Smooth muscle cell (in vitro differentiated cells): ENCODE data around the gene JDP2. TPM values are rescaled to one million over a fixed set of nuclear protein-coding genes. Genes with fewer than 3 reads are reported as not detected.

Source experiments
- DNase-seq: peaks from one replicate; lab custom pipeline; 2025; ENCODE audit not compliant: unreplicated experiment; lab: John Stamatoyannopoulos, UW
- H2AFZ ChIP-seq: fragments of 200-600 bp; sonication (generic); 2 replicates; pipeline ENCODE4 v1.6.0; 2016; ENCODE audit warnings: antibody characterized with exemption, low read depth, mild to moderate bottlenecking
- H3F3A ChIP-seq: fragments of 200-600 bp; sonication (generic); 2 replicates; pipeline ENCODE4 v1.6.0; 2017; ENCODE audit warnings: antibody characterized with exemption, low read depth
- H3K27ac ChIP-seq: fragments of 200-600 bp; sonication (generic); 2 replicates; pipeline ENCODE4 v1.5.1; 2016; ENCODE audit warnings: low read depth, mild to moderate bottlenecking
- H3K27me3 ChIP-seq: fragments of 200-600 bp; sonication (generic); 2 replicates; pipeline ENCODE4 v1.6.1; 2016; ENCODE audit warnings: low read depth, mild to moderate bottlenecking
- H3K36me3 ChIP-seq: fragments of 200-600 bp; sonication (generic); 2 replicates; pipeline ENCODE4 v1.5.1; 2016; ENCODE audit warnings: low read depth
- H3K4me1 ChIP-seq: fragments of 200-600 bp; sonication (generic); 2 replicates; pipeline ENCODE4 v1.5.1; 2016; ENCODE audit warnings: low read depth
- H3K4me2 ChIP-seq: fragments of 200-600 bp; sonication (generic); 2 replicates; pipeline ENCODE4 v1.6.0; 2016; ENCODE audit warnings: mild to moderate bottlenecking
- H3K4me3 ChIP-seq: fragments of 200-600 bp; sonication (generic); 2 replicates; pipeline ENCODE4 v1.5.1; 2016; ENCODE audit warnings: mild to moderate bottlenecking
- H3K79me2 ChIP-seq: fragments of 200-600 bp; sonication (generic); 2 replicates; pipeline ENCODE4 v1.6.0; 2016; ENCODE audit warnings: low read depth, mild to moderate bottlenecking
- H3K9ac ChIP-seq: fragments of 200-600 bp; sonication (generic); 2 replicates; pipeline ENCODE4 v1.6.0; 2016; ENCODE audit warnings: low read depth
- H3K9me3 ChIP-seq: fragments of 200-600 bp; sonication (generic); replicated peaks from 2 replicates; pipeline ENCODE4 v1.5.1; 2016; ENCODE audit warnings: low read depth
- H4K20me1 ChIP-seq: fragments of 200-600 bp; sonication (generic); 2 replicates; pipeline ENCODE4 v1.6.0; 2016; ENCODE audit warnings: low read depth
- CTCF ChIP-seq: fragments of 200-600 bp; sonication (generic); IDR thresholded peaks from 2 replicates; pipeline ENCODE4 v1.5.1; 2017; ENCODE audit warnings: borderline replicate concordance, mild to moderate bottlenecking, antibody characterized with exemption; ENCODE audit not compliant: insufficient read depth, poor library complexity, severe bottlenecking
- WGBS: methylation state at CpG from one replicate; pipeline ENCODE4 v1.1.7; 2016; ENCODE audit warnings: low lambda C conversion rate; 5-methylcytosine and 5-hydroxymethylcytosine counted together
- polyA plus RNA-seq: library from polyadenylated mRNA; unstranded; fragments of >200 nt; fragmentation: Nextera tagmentation; extraction: Ambion mirVana; gene quantifications from 2 replicates; pipeline ENCODE4 v1.2.1, GENCODE V29; 2016
- total RNA-seq: library from RNA; depleted of rRNA; stranded (reverse); fragments of >200 nt; gene quantifications from 2 replicates; pipeline ENCODE4 v1.2.3, GENCODE V29; 2014

The JDP2 gene
- total and polyA plus RNA-seq, 2 experiments from 2014 or later = 70.3 to 126 TPM

- no peaks in the 10 kb centered on the region for H3K9me3 ChIP-seq
- peaks cover 79% of the 10 kb centered on the region for H4K20me1 ChIP-seq
- TF ChIP-seq CTCF = no peak
- no peaks in the 10 kb centered on the region for H3K27me3 ChIP-seq
- no peak overlapping the region for H3K4me3 ChIP-seq
- peaks cover 14% of the 10 kb centered on the region for H3F3A ChIP-seq
- peaks cover 82% of the 10 kb centered on the region for H3K79me2 ChIP-seq
- no peaks in the 10 kb centered on the region for H3K36me3 ChIP-seq
- 21% methylated on average over 6 of the region's 6 CpGs for WGBS
- H3K4me2 ChIP-seq = peak overlapping the region; percentile 76
- H2AFZ ChIP-seq = no peak overlapping the region
- peak overlapping the region; percentile 46 for H3K9ac ChIP-seq
- peak overlapping the region; percentile 85 for H3K27ac ChIP-seq
- DNase-seq = no peak
- H3K4me1 ChIP-seq = peaks cover 6% of the 10 kb centered on the region
These were observed 6.5 kb downstream of the JDP2 start for GRCh38 chr14:75434138-75434889.

GRCh38 chr14:75434890-75435248, 7.0 kb downstream of the JDP2 start:
- Histone ChIP-seq H3K4me2 (peak overlapping the region; percentile 76), H2AFZ (no peak overlapping the region), H3F3A (peaks cover 14% of the 10 kb centered on the region), H3K4me3 (no peak overlapping the region), H4K20me1 (peaks cover 79% of the 10 kb centered on the region), H3K36me3 (no peaks in the 10 kb centered on the region), H3K9ac (peak overlapping the region; percentile 8), H3K27me3 (no peaks in the 10 kb centered on the region), H3K27ac (peak overlapping the region; percentile 85), H3K4me1 (peaks cover under 1% of the 10 kb centered on the region), H3K9me3 (no peaks in the 10 kb centered on the region), H3K79me2 (peaks cover 82% of the 10 kb centered on the region)
- 70% methylated on average over 9 of the region's 9 CpGs for WGBS
- no peak for TF ChIP-seq CTCF
- DNase-seq = no peak

DNA sequence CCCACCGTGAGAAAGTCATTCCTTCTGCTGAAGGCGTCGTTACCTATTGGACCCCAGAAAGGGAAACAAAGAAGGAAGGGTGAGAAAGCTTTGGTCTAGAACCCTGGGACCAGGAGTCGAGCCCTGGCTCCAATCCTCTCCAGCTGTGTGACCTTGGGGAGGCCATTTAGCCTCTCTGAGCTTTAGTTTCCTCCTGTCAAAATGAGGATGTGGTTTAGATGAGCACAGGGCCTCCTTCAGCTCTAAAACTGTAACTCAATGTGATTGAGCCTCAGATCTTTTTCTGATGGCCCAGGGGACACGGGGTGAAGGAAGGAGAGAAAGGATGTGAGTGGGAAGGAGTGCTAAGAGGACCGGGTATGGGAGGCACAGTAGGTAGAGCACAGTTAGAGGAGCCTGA, 7.7 kb downstream of the JDP2 start:
- Histone ChIP-seq H3K79me2 (peaks cover 82% of the 10 kb centered on the region), H3K36me3 (peaks cover 6% of the 10 kb centered on the region), H3K9me3 (no peaks in the 10 kb centered on the region), H3K27me3 (no peaks in the 10 kb centered on the region), H3K27ac (peak overlapping the region; percentile 85), H2AFZ (no peak overlapping the region), H3K9ac (peak overlapping the region; percentile 8), H3K4me1 (no peaks in the 10 kb centered on the region), H4K20me1 (peaks cover 79% of the 10 kb centered on the region), H3K4me3 (no peak overlapping the region), H3F3A (peaks cover 11% of the 10 kb centered on the region), H3K4me2 (peak overlapping the region; percentile 76)
- WGBS = 79% methylated on average over 6 of the region's 6 CpGs
- no peak for TF ChIP-seq CTCF
- no peak for DNase-seq
